Muscle layer of duodenum (tissue), 2 donors: Measurements from ENCODE around the gene RPUSD4.

ENCODE experiments used
- H3K27ac ChIP-seq: one replicate; pipeline ENCODE4 v1.7.0; 2013; ENCODE audit warnings: mild to moderate bottlenecking, low read length
- H3K27me3 ChIP-seq: one replicate; pipeline ENCODE4 v1.7.0; 2013; ENCODE audit warnings: low read depth, mild to moderate bottlenecking, control low read depth, low read length
- H3K36me3 ChIP-seq, 2 donors: one replicate each; pipeline ENCODE4 v1.7.0; 2013; ENCODE audit warnings: low read length in 2 of 2, control low read depth in 1 of 2, mild to moderate bottlenecking in 1 of 2; ENCODE audit not compliant: insufficient read depth in 2 of 2, control insufficient read depth in 1 of 2
- H3K4me1 ChIP-seq, 2 donors: one replicate each; pipeline ENCODE4 v1.7.0; 2013; ENCODE audit warnings: low read length in 2 of 2, mild to moderate bottlenecking in 2 of 2, control low read depth in 1 of 2, moderate library complexity in 1 of 2; ENCODE audit not compliant: insufficient read depth in 2 of 2, control insufficient read depth in 1 of 2
- H3K4me3 ChIP-seq, 2 donors: one replicate each; pipeline ENCODE4 v1.7.0; 2013; ENCODE audit warnings: low read length in 2 of 2, low read depth in 1 of 2, mild to moderate bottlenecking in 1 of 2
- H3K9me3 ChIP-seq, 2 donors: one replicate each; pipeline ENCODE4 v1.7.0; 2013; ENCODE audit warnings: low read length in 2 of 2, control low read depth in 1 of 2, mild to moderate bottlenecking in 1 of 2; ENCODE audit not compliant: control insufficient read depth in 1 of 2
- donor health status: healthy.

The RPUSD4 gene

DNA sequence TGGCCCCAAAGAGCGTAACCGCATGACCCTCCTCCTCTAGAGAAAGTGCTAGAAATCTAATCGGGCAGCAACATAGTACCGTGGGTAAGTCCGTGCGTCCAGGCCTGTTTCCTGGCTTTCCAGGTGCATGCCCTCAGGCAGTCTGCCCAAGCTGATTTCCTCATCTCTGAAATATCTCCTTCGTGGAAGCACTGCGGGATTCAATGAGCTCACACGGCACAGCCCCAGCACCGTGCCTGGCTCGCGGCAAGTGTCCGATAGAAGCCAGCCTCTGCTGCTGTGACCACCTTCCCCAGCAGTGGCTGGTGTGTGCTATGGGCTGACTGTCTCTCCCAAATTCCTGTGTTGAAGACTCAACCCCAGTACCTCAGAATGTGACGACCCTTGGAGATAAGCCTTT is 20.7 kb downstream of the RPUSD4 start:
- H3K4me3 ChIP-seq = no peak overlapping the region

DNA sequence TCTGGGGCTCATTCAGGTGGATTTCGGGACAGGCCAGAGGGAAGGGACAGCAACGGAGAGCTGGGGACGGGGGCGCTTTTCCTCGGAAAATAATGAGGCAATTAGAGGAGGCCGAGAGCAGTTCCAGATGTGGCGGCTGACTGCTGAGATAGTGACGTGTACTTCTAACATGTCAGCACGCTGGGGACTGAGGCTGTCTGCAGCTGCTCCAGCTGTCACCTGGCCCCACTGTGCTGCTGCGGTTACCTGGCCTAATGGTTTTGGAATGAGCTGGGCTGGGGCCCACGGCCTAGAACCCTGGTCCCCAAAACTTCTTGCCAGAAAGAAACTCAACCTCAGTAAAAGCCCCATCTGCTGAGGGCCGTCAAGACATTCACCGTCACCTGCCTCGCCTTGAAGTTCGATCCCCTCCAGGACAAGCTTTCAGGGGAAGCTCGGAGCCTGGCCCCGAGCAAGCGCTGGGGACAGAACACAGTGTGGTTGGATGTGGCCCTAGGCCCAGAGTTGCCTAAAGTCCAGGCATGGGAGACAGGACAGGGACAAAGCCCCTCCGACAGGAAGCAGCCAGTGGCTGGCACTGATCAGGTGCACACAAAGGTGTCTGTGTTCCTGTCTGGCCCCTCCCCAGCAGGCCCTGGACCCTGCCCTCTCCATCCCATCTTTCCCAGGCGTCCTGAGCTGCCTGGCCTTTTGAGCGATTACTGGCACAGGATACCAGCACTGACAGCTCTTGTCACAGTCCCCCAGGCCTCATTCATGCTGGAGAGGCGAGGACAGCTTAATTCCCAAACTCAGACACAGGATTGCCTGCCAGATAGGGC is 22.1 kb downstream of the RPUSD4 start:
- Histone ChIP-seq H3K4me1 (peaks cover 0 to 18% of the 10 kb centered on the region in 2 donors), H3K9me3 (no peaks in the 10 kb centered on the region), H3K27ac (no peak overlapping the region), H3K27me3 (no peaks in the 10 kb centered on the region), H3K36me3 (peaks cover 5 to 8% of the 10 kb centered on the region in 2 donors), H3K4me3 (no peak overlapping the region)

More for the DNA sequence above, 20.7 kb downstream of the RPUSD4 start:
- Histone ChIP-seq H3K27ac (no peak overlapping the region), H3K27me3 (no peaks in the 10 kb centered on the region), H3K4me1 (peaks cover 0 to 18% of the 10 kb centered on the region in 2 donors), H3K9me3 (no peaks in the 10 kb centered on the region), H3K36me3 (peaks cover 8 to 11% of the 10 kb centered on the region in 2 donors)

- Histone ChIP-seq H3K4me1 (peaks cover 0 to 13% of the 10 kb centered on the region in 2 donors), H3K27me3 (no peaks in the 10 kb centered on the region), H3K4me3 (no peak overlapping the region), H3K36me3 (peaks cover 5 to 8% of the 10 kb centered on the region in 2 donors), H3K9me3 (no peaks in the 10 kb centered on the region), H3K27ac (no peak overlapping the region)
Measured at GRCh38 chr11:126188332-126189108, 22.9 kb downstream of the RPUSD4 start.

GRCh38 chr11:126186708-126187529 is 24.5 kb downstream of the RPUSD4 start:
- H3K9me3 ChIP-seq = no peaks in the 10 kb centered on the region
- no peak overlapping the region for H3K4me3 ChIP-seq
- H3K27ac ChIP-seq = no peak overlapping the region
- H3K27me3 ChIP-seq = no peaks in the 10 kb centered on the region
- peaks cover 0 to 3% of the 10 kb centered on the region in 2 donors for H3K36me3 ChIP-seq
- H3K4me1 ChIP-seq = peaks cover 0 to 13% of the 10 kb centered on the region in 2 donors

- H3K4me3 ChIP-seq = no peak overlapping the region
- H3K27me3 ChIP-seq = no peaks in the 10 kb centered on the region
- H3K27ac ChIP-seq = no peak overlapping the region
- no peaks in the 10 kb centered on the region for H3K9me3 ChIP-seq
- no peaks in the 10 kb centered on the region for H3K36me3 ChIP-seq
- H3K4me1 ChIP-seq = peaks cover 0 to 13% of the 10 kb centered on the region in 2 donors
Measured at GRCh38 chr11:126186025-126186698, 25.3 kb downstream of the RPUSD4 start.

DNA sequence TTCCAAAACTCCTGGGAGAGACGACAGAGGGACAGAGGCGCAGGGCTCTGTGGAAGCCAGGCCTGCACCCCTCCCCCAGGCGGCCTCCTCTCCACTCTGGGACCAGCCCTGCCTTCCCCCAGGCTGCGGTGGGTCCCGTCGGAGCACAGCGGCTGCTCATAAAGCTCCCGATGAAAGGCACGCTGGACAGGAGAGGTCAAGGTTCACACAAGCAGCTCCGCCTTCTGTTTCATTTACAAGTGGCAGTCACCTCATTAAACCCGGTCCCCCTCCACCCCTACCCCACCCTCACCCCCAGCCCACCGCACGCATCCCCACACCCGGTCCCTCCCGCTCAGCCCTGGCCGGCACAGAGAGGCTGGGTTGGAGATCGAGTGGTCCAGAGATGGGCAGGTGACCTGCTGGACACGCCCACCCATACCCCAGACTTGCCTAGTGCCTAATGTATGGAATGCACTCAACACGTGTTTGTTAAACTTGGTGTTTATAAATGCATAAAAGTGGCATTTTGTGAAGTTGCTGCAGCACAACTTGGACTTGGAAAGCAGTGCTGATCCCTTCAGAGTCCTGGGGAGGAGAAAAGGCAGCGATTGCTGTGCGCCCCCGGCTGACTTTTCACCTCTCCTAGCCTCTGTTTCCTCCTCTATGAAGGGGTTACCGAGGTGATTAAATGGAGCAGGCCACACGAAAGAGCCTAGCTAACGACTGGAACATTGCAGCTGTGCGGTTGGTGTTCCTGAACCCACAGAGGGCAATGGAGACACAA is 26.0 kb downstream of the RPUSD4 start:
- Histone ChIP-seq H3K9me3 (no peaks in the 10 kb centered on the region), H3K27ac (no peak overlapping the region), H3K27me3 (no peaks in the 10 kb centered on the region), H3K4me1 (peaks cover 0 to 13% of the 10 kb centered on the region in 2 donors), H3K36me3 (no peaks in the 10 kb centered on the region), H3K4me3 (no peak overlapping the region)

GRCh38 chr11:126182787-126183445 is 28.5 kb downstream of the RPUSD4 start:
- Histone ChIP-seq H3K4me1 (peaks cover 0 to 13% of the 10 kb centered on the region in 2 donors), H3K27ac (no peak overlapping the region), H3K36me3 (no peaks in the 10 kb centered on the region), H3K9me3 (no peaks in the 10 kb centered on the region), H3K4me3 (no peak overlapping the region), H3K27me3 (no peaks in the 10 kb centered on the region)

DNA sequence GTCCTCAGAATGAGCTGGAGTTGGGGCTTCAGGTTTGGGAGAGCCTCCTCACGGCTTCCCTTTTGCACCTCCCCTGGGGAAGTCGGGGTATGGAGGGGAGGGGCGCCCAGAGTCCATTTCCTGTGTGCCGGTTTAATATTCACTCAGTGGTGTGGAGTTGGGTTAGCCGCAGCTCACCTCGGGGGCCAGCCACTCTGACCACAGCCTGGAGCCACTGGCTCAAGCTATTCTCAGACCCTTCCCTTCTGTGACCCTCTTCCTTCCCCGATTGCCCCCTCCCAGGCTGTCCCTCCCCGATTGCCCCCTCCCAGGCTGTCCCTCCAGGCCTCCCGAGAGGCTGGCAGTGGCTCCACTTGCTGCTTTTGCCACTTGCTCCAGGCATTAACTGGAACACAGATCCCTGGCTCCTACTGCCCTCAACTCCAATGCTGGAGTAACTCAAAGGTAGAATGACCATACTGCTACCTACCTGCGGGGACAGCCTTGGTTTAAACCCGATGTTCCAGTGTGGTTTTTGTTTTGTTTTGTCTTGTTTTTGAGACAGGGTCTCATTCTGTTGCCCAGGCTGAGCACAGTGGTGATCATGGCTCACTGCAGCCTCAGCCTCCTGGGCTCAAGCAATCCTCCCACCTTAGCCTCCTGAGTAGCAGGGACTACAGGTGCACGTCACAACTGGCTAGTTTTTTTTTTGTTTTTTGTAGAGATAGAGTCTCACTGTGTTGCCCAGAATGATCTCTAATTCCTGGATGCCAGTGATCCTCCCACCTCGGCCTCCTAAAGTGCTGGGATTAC is 29.3 kb downstream of the RPUSD4 start:
- H3K27me3 ChIP-seq = no peaks in the 10 kb centered on the region
- H3K9me3 ChIP-seq = no peaks in the 10 kb centered on the region
- H3K4me1 ChIP-seq = peaks cover 0 to 12% of the 10 kb centered on the region in 2 donors
- H3K36me3 ChIP-seq = no peaks in the 10 kb centered on the region
- no peak overlapping the region for H3K4me3 ChIP-seq
- no peak overlapping the region for H3K27ac ChIP-seq

GRCh38 chr11:126176853-126177470 is 34.5 kb downstream of the RPUSD4 start:
- H3K36me3 ChIP-seq = no peaks in the 10 kb centered on the region

More at GRCh38 chr11:126176853-126177470, 34.5 kb downstream of the RPUSD4 start:
- H3K4me1 ChIP-seq = no peaks in the 10 kb centered on the region
- no peaks in the 10 kb centered on the region for H3K27me3 ChIP-seq
- no peak overlapping the region for H3K4me3 ChIP-seq
- no peak overlapping the region for H3K27ac ChIP-seq
- H3K9me3 ChIP-seq = no peaks in the 10 kb centered on the region
